Peyer's patch (tissue), 4 donors: ENCODE measurements around the gene PTMA. TPM values are rescaled to one million over a fixed set of nuclear protein-coding genes. Genes with fewer than 3 reads are reported as not detected.

ENCODE experiments used
- DNase-seq, 3 donors: peaks; one replicate each; pipeline ENCODE4 v3.0.0-alpha.2; 2017 to 2019
- H3K27ac ChIP-seq, 4 donors: fragments of 200-600 bp; sonication (generic); one replicate each; pipeline ENCODE4 v1.5.1; 2016 to 2019
- H3K27me3 ChIP-seq, 2 donors: fragments of 200-600 bp; sonication (generic); one replicate each; pipeline ENCODE4 v1.5.1; 2019
- H3K36me3 ChIP-seq, 3 donors: fragments of 200-600 bp; sonication (generic); one replicate each; pipeline ENCODE4 v1.5.1; 2016 to 2019
- H3K4me1 ChIP-seq, 4 donors: fragments of 200-600 bp; sonication (generic); one replicate each; pipeline ENCODE4 v1.5.1; 2016 to 2019
- H3K4me3 ChIP-seq, 4 donors: fragments of 200-600 bp; sonication (generic); 1 replicate in 3 of 4; 2 replicates in 1 of 4; pipeline ENCODE4 v1.5.1; 2016 to 2019; ENCODE audit warnings: mild to moderate bottlenecking in 1 of 4
- H3K9me3 ChIP-seq, 4 donors: fragments of 200-600 bp; sonication (generic); one replicate each; pipeline ENCODE4 v1.5.1; 2016 to 2019; ENCODE audit warnings: mild to moderate bottlenecking in 1 of 4
- CTCF ChIP-seq, 6 experiments: fragments of 450-650 bp in 4 of 6; fragments of 200-600 bp in 2 of 6; sonication (generic) in 1 of 6; IDR thresholded peaks; one replicate each; pipeline ENCODE4 v1.5.1; 2017 to 2019; ENCODE audit warnings: antibody characterized with exemption in 6 of 6, mild to moderate bottlenecking in 3 of 6, moderate library complexity in 1 of 6
- POLR2A ChIP-seq, 2 donors: fragments of 450-650 bp; IDR thresholded peaks; one replicate each; pipeline ENCODE4 v1.5.1; 2017; ENCODE audit warnings: antibody characterized with exemption in 2 of 2, mild to moderate bottlenecking in 2 of 2, moderate library complexity in 2 of 2
- total RNA-seq, 4 donors: library from RNA; depleted of rRNA; stranded (reverse); fragments of >200 nt; gene quantifications; one replicate each; pipeline ENCODE4 v1.1.0, GENCODE V29; 2016

Gene PTMA
- total RNA-seq, 4 donors from 2014 or later = 316 to 1,049 (median 353) TPM

GRCh38 chr2:231683292-231684235 lies 24.8 kb upstream of the PTMA start:
- Histone ChIP-seq H3K27ac (no peak overlapping the region), H3K9me3 (no peaks in the 10 kb centered on the region), H3K27me3 (no peaks in the 10 kb centered on the region), H3K36me3 (no peaks in the 10 kb centered on the region), H3K4me3 (no peak overlapping the region), H3K4me1 (peaks cover 0 to 19% (median 7%) of the 10 kb centered on the region in 4 donors)
- TF ChIP-seq CTCF (IDR thresholded peaks at IDR 0.05) = no peak
- no peak for TF ChIP-seq POLR2A (IDR thresholded peaks at IDR 0.05)
- DNase-seq = no peak

GRCh38 chr2:231684314-231685223 lies 23.8 kb upstream of the PTMA start:
- Histone ChIP-seq H3K9me3 (no peaks in the 10 kb centered on the region), H3K4me1 (peaks cover 0 to 19% (median 7%) of the 10 kb centered on the region in 4 donors), H3K27ac (no peak overlapping the region), H3K36me3 (no peaks in the 10 kb centered on the region), H3K4me3 (no peak overlapping the region), H3K27me3 (no peaks in the 10 kb centered on the region)
- no peak for DNase-seq
- no peak for TF ChIP-seq POLR2A (IDR thresholded peaks at IDR 0.05)

GRCh38 chr2:231685349-231686191 lies 22.8 kb upstream of the PTMA start:
- Histone ChIP-seq H3K9me3 (no peaks in the 10 kb centered on the region), H3K27ac (no peak overlapping the region), H3K27me3 (no peaks in the 10 kb centered on the region), H3K36me3 (no peaks in the 10 kb centered on the region), H3K4me3 (no peak overlapping the region), H3K4me1 (peaks cover 0 to 12% (median 4%) of the 10 kb centered on the region in 4 donors)
- TF ChIP-seq CTCF (IDR thresholded peaks at IDR 0.05) = no peak
- no peak for TF ChIP-seq POLR2A (IDR thresholded peaks at IDR 0.05)
- no peak for DNase-seq

- DNase-seq = no peak
- Histone ChIP-seq H3K9me3 (no peaks in the 10 kb centered on the region), H3K4me1 (peaks cover 0 to 6% (median under 1%) of the 10 kb centered on the region in 4 donors), H3K27ac (no peak overlapping the region), H3K4me3 (no peak overlapping the region), H3K36me3 (no peaks in the 10 kb centered on the region), H3K27me3 (no peaks in the 10 kb centered on the region)
- no peak for TF ChIP-seq CTCF (IDR thresholded peaks at IDR 0.05)
- no peak for TF ChIP-seq POLR2A (IDR thresholded peaks at IDR 0.05)
Measured at GRCh38 chr2:231686192-231687100, 21.9 kb upstream of the PTMA start.

- no peaks in the 10 kb centered on the region for H3K36me3 ChIP-seq
- H3K4me3 ChIP-seq = no peak overlapping the region
- no peak overlapping the region for H3K27ac ChIP-seq
- no peaks in the 10 kb centered on the region for H3K27me3 ChIP-seq
- no peaks in the 10 kb centered on the region for H3K9me3 ChIP-seq
- TF ChIP-seq POLR2A (IDR thresholded peaks at IDR 0.05) (no peak), CTCF (IDR thresholded peaks at IDR 0.05) (peak; percentile 20 to 74 (median 46))
- no peaks in the 10 kb centered on the region for H3K4me1 ChIP-seq
- DNase-seq = peak; percentile 73 to 86 (median 75)
Measured at GRCh38 chr2:231687133-231687852, 21.0 kb upstream of the PTMA start.
